ENCODE data around the gene WIF1. TPM values are rescaled to one million over a fixed set of nuclear protein-coding genes. Genes with fewer than 3 reads are reported as not detected.

The WIF1 gene
- total and polyA plus RNA-seq, 2 of the 4 experiments (the other 2 are of a cell fraction), result not detected

DNA sequence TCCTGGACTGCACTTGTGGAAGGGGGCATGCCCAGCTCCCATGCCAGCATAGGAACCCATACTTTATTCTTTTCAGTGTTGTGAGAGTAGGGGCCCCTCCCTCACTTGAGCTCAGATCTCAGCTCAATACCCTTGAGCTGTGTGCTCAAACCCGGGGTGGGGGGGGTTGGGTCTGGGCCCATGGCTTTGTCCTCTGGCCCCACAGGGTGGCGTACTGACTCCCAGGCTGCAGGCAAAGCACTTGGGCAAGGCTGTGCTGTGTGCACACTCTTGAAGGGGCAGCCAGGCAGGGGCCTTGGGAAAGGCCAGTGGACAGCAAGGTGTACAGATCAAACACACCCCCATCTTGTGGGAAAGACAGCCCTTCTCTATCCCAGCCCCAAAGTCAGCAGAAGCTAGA is 81.8 kb downstream of the WIF1 start:
- Histone ChIP-seq H4K20me1 (ENCODE audit: insufficient read depth, low read length) (no peaks in the 10 kb centered on the region), H3K4ac (ENCODE audit: low read depth, low read length) (no peak overlapping the region), H2BK5ac (ENCODE audit: low read depth, low read length, poor library complexity, severe bottlenecking) (no peak overlapping the region), H3K27me3 (ENCODE audit: control insufficient read depth, insufficient read depth, low read length) (no peaks in the 10 kb centered on the region; the same call in 1 of the 2 replicates), H3K23ac (ENCODE audit: low read depth, low read length) (no peak overlapping the region), H2BK20ac (ENCODE audit: low read depth, low read length) (no peak overlapping the region), H3K36me3 (ENCODE audit: control insufficient read depth, insufficient read depth, low read length) (no peaks in the 10 kb centered on the region), H4K5ac (ENCODE audit: low read depth, low read length) (no peak overlapping the region), H3K18ac (ENCODE audit: low read depth, low read length) (no peak overlapping the region), H2AK9ac (replicated peaks; ENCODE audit: low read depth, low read length, poor library complexity) (no peak overlapping the region), H4K8ac (ENCODE audit: low read depth in 2 of 2, low read length in 2 of 2) (no peak overlapping the region), H2AK5ac (ENCODE audit: low read depth, low read length) (no peak overlapping the region), H3K14ac (replicated peaks; ENCODE audit: low read depth, low read length) (no peak overlapping the region), H3K9me3 (ENCODE audit: control insufficient read depth, insufficient read depth, low read length) (no peaks in the 10 kb centered on the region), H3K56ac (ENCODE audit: extremely low read depth, insufficient read depth, low read length) (no peak overlapping the region), H3K9ac (ENCODE audit: low read depth, low read length) (no peak overlapping the region), H3K27ac (ENCODE audit: insufficient read depth, low read length) (no peak overlapping the region), H2BK120ac (ENCODE audit: low read depth, low read length) (no peak overlapping the region), H3K79me1 (ENCODE audit: low read depth in 1 of 2, low read length in 2 of 2) (no peaks in the 10 kb centered on the region), H2AFZ (replicated peaks; ENCODE audit: low read length, poor library complexity) (no peak overlapping the region), H3K4me3 (ENCODE audit: insufficient read depth, low read depth, low read length) (no peak overlapping the region), H3K9me1 (ENCODE audit: insufficient read depth, low read length) (no peaks in the 10 kb centered on the region), H2BK15ac (ENCODE audit: low read depth, low read length) (no peak overlapping the region), H3K4me2 (ENCODE audit: low read depth, low read length) (no peak overlapping the region), H3K4me1 (ENCODE audit: control insufficient read depth, insufficient read depth, low read length) (no peaks in the 10 kb centered on the region), H4K91ac (ENCODE audit: insufficient read depth, low read depth, low read length) (no peak overlapping the region)
- ATAC-seq (ENCODE audit: low read depth) (no peak), DNase-seq (no peak)
- no TSS peak for BruUV-seq (replicated peaks)
- dilution Hi-C loops (cut with HindIII; ENCODE audit: low sequenced_read_pairs, unreplicated experiment) (no loop called here), in situ Hi-C loops (cut with MboI; ENCODE audit: low sequenced_read_pairs) (no loop called here), intact Hi-C loops (cut with micrococcal nuclease) (no loop called here)
- no CpG with 5 or more reads among the region's 2 CpGs for WGBS, 2 experiments (ENCODE audit: extremely low coverage in 2 of 2, insufficient read length in 1 of 2)
- ChIA-PET CTCF (no interaction called here), POLR2A (ENCODE audit: unreplicated experiment) (no interaction called here)
- TF ChIP-seq, protein P1, sequence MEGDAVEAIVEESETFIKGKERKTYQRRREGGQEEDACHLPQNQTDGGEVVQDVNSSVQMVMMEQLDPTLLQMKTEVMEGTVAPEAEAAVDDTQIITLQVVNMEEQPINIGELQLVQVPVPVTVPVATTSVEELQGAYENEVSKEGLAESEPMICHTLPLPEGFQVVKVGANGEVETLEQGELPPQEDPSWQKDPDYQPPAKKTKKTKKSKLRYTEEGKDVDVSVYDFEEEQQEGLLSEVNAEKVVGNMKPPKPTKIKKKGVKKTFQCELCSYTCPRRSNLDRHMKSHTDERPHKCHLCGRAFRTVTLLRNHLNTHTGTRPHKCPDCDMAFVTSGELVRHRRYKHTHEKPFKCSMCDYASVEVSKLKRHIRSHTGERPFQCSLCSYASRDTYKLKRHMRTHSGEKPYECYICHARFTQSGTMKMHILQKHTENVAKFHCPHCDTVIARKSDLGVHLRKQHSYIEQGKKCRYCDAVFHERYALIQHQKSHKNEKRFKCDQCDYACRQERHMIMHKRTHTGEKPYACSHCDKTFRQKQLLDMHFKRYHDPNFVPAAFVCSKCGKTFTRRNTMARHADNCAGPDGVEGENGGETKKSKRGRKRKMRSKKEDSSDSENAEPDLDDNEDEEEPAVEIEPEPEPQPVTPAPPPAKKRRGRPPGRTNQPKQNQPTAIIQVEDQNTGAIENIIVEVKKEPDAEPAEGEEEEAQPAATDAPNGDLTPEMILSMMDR (conservative IDR thresholded peaks at IDR 0.05; ENCODE audit: low read depth, low read length), result no peak
- TF ChIP-seq, protein P2, sequence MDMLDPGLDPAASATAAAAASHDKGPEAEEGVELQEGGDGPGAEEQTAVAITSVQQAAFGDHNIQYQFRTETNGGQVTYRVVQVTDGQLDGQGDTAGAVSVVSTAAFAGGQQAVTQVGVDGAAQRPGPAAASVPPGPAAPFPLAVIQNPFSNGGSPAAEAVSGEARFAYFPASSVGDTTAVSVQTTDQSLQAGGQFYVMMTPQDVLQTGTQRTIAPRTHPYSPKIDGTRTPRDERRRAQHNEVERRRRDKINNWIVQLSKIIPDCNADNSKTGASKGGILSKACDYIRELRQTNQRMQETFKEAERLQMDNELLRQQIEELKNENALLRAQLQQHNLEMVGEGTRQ (IDR thresholded peaks at IDR 0.05; ENCODE audit: low read depth, low read length), result no peak
- TF ChIP-seq MAFK (IDR thresholded peaks at IDR 0.05; ENCODE audit: low read depth, low read length), result no peak

Measured in IMR-90 (cell line).